WTC11 (cell line): ENCODE data around the gene APOL3. TPM values are rescaled to one million over a fixed set of nuclear protein-coding genes. Genes with fewer than 3 reads are reported as not detected.
"Not testable (repeated sequence)": the region's sequence is repeated elsewhere in the genome, so short reads cannot be mapped to it uniquely, and the experiment has no call there.

Experiments
- ATAC-seq: fragments of 200-7000 bp; cut with Tn5 transposase; 2 replicates; pipeline ENCODE4 v1.10.0; 2021; ENCODE audit warnings: mild to moderate bottlenecking, moderate library complexity
- CTCF ChIA-PET: fragments of 300-600 bp; sonication (Branson Sonifier 250); formaldehyde crosslinking; loops from one replicate; lab custom pipeline; 2021; ENCODE audit warnings: antibody characterized with exemption; lab: Charles Lee
- POLR2A ChIA-PET: fragments of 350-600 bp; sonication (Branson Sonifier 250); formaldehyde crosslinking; loops from one replicate; lab custom pipeline; 2021; ENCODE audit warnings: antibody characterized with exemption; lab: Charles Lee
- DNase-seq: peaks from one replicate; pipeline ENCODE4 v3.0.0; 2021; ENCODE audit warnings: low spot score
- H3K27ac Mint-ChIP-seq: 2 replicates; pipeline ENCODE4 v1.8.0; 2021; ENCODE audit warnings: mixed read lengths
- H3K27me3 Mint-ChIP-seq: 2 replicates; pipeline ENCODE4 v1.8.0; 2021; ENCODE audit warnings: low read depth, mild to moderate bottlenecking, moderate library complexity, mixed read lengths
- H3K36me3 Mint-ChIP-seq: 2 replicates; pipeline ENCODE4 v1.8.0; 2021; ENCODE audit warnings: mixed read lengths
- H3K4me1 Mint-ChIP-seq: 2 replicates; pipeline ENCODE4 v1.8.0; 2022; ENCODE audit warnings: mixed read lengths
- H3K4me3 Mint-ChIP-seq: 2 replicates; pipeline ENCODE4 v1.8.0; 2021; ENCODE audit warnings: mild to moderate bottlenecking, moderate library complexity, mixed read lengths
- H3K9me3 Mint-ChIP-seq: 2 replicates; pipeline ENCODE4 v1.8.0; 2021; ENCODE audit warnings: mixed read lengths
- ATF2 ChIP-seq: sonication (generic); formaldehyde crosslinking; IDR thresholded peaks from 2 replicates; pipeline ENCODE4 v1.8.1; 2022; ENCODE audit warnings: low read depth, missing genetic modification reagents, borderline replicate concordance
- CBFB ChIP-seq: sonication (generic); formaldehyde crosslinking; IDR thresholded peaks from 2 replicates; pipeline ENCODE4 v1.8.1; 2022; ENCODE audit warnings: mild to moderate bottlenecking, low read depth, missing genetic modification reagents
- CDX4 ChIP-seq: fragments of 250-450 bp; sonication (Bioruptor Pico); IDR thresholded peaks from 2 replicates; pipeline ENCODE4 v1.9.0; 2021; ENCODE audit warnings: moderate library complexity, mild to moderate bottlenecking, inconsistent platforms, borderline replicate concordance
- CREB1 ChIP-seq: sonication (generic); formaldehyde crosslinking; IDR thresholded peaks from 2 replicates; pipeline ENCODE4 v1.8.0; 2023; ENCODE audit warnings: mild to moderate bottlenecking, missing genetic modification reagents
- CREM ChIP-seq: sonication (generic); formaldehyde crosslinking; IDR thresholded peaks from 2 replicates; pipeline ENCODE4 v1.8.1; 2022; ENCODE audit warnings: mild to moderate bottlenecking, missing genetic modification reagents, moderate library complexity
- FOXP1 ChIP-seq: sonication (generic); formaldehyde crosslinking; IDR thresholded peaks from 2 replicates; pipeline ENCODE4 v1.8.0; 2022; ENCODE audit warnings: missing genetic modification reagents, mild to moderate bottlenecking, moderate library complexity, borderline replicate concordance
- GABPB1 ChIP-seq: sonication (generic); formaldehyde crosslinking; IDR thresholded peaks from 2 replicates; pipeline ENCODE4 v1.8.1; 2023; ENCODE audit warnings: mild to moderate bottlenecking, missing genetic modification reagents
- GTF2I ChIP-seq: fragments of 250-450 bp; sonication (Bioruptor Pico); conservative IDR thresholded peaks from 2 replicates; pipeline ENCODE4 v1.4.0; 2021; ENCODE audit warnings: mild to moderate bottlenecking
- KAT7 ChIP-seq: sonication (generic); formaldehyde crosslinking; IDR thresholded peaks from 2 replicates; pipeline ENCODE4 v1.8.1; 2023; ENCODE audit warnings: missing genetic modification reagents, mild to moderate bottlenecking, borderline replicate concordance
- MAX ChIP-seq: sonication (generic); formaldehyde crosslinking; IDR thresholded peaks from 2 replicates; pipeline ENCODE4 v1.8.0; 2022; ENCODE audit warnings: mild to moderate bottlenecking, missing genetic modification reagents
- MYBL2 ChIP-seq: sonication (generic); formaldehyde crosslinking; IDR thresholded peaks from 2 replicates; pipeline ENCODE4 v1.8.1; 2023; ENCODE audit warnings: mild to moderate bottlenecking, moderate library complexity, missing genetic modification reagents
- NR3C1 ChIP-seq: sonication (generic); formaldehyde crosslinking; conservative IDR thresholded peaks from 2 replicates; pipeline ENCODE4 v1.8.1; 2023; ENCODE audit warnings: low read depth, mild to moderate bottlenecking, missing genetic modification reagents
- PRRX2 ChIP-seq: fragments of 250-450 bp; sonication (Bioruptor Pico); IDR thresholded peaks from 2 replicates; pipeline ENCODE4 v1.8.0; 2021; ENCODE audit warnings: mild to moderate bottlenecking
- TEAD1 ChIP-seq: sonication (generic); formaldehyde crosslinking; IDR thresholded peaks from 2 replicates; pipeline ENCODE4 v1.8.0; 2022; ENCODE audit warnings: mild to moderate bottlenecking, missing genetic modification reagents
- TP53 ChIP-seq: sonication (generic); formaldehyde crosslinking; IDR thresholded peaks from 2 replicates; pipeline ENCODE4 v1.8.1; 2023; ENCODE audit warnings: mild to moderate bottlenecking, missing genetic modification reagents
- ZNF138 ChIP-seq: sonication (generic); formaldehyde crosslinking; conservative IDR thresholded peaks from 2 replicates; pipeline ENCODE4 v1.8.1; 2022; ENCODE audit warnings: mild to moderate bottlenecking, moderate library complexity, missing genetic modification reagents
- ZNF671 ChIP-seq: fragments of 250-450 bp; sonication (Bioruptor Pico); IDR thresholded peaks from 2 replicates; pipeline ENCODE4 v1.8.0; 2021; ENCODE audit warnings: mild to moderate bottlenecking
- total RNA-seq: library from RNA; stranded (reverse); gene quantifications from 3 replicates; pipeline ENCODE4 v1.2.3, GENCODE V29; 2021
- TF ChIP-seq, protein P1 (sequence below): sonication (generic); formaldehyde crosslinking; IDR thresholded peaks from 2 replicates; pipeline ENCODE4 v1.8.0; 2022; ENCODE audit warnings: mild to moderate bottlenecking, missing genetic modification reagents
- TF ChIP-seq, protein P2 (sequence below): sonication (generic); formaldehyde crosslinking; IDR thresholded peaks from 2 replicates; pipeline ENCODE4 v1.8.1; 2022; ENCODE audit warnings: low read depth, mild to moderate bottlenecking, moderate library complexity, missing genetic modification reagents, borderline replicate concordance
- TF ChIP-seq, protein P3 (sequence below): fragments of 250-450 bp; sonication (Bioruptor Pico); IDR thresholded peaks from 2 replicates; pipeline ENCODE4 v1.9.0; 2021; ENCODE audit warnings: mild to moderate bottlenecking

Gene APOL3
- total RNA-seq, 1 experiment from 2014 or later, result 0.26 TPM

- Mint-ChIP-seq H3K27me3 (peaks cover 3% of the 10 kb centered on the region; the same call in 1 of the 2 replicates), H3K27ac (no peak within 1 kb of the TSS), H3K4me1 (peaks cover 40% of the 10 kb centered on the region), H3K4me3 (no peak within 1 kb of the TSS), H3K36me3 (no peaks in the 10 kb centered on the region)
- ATAC-seq, result no peak
- POLR2A ChIA-PET, result no interaction called here
- CTCF ChIA-PET, result interaction anchor here (0.7 to 1.2 kb wide), 4 partner anchors 22 to 285 kb away, joined by 3 to 7 read pairs (median 3); partner anchors contain the start of gene APOL2
- DNase-seq, result no peak
- TF ChIP-seq ZNF671 (CRISPR knock-in tag), result no peak
- no peak for TF ChIP-seq MAX
- no peak for TF ChIP-seq CREB1 (CRISPR knock-in tag)
- no peak for TF ChIP-seq KAT7 (CRISPR knock-in tag)
- TF ChIP-seq TEAD1, result no peak
- TF ChIP-seq FOXP1 (CRISPR knock-in tag), result no peak
- no peak for TF ChIP-seq ZNF138 (CRISPR knock-in tag)
- TF ChIP-seq CBFB (CRISPR knock-in tag), result no peak
- TF ChIP-seq NR3C1 (CRISPR knock-in tag), result no peak
- TF ChIP-seq ATF2 (CRISPR knock-in tag), result no peak
- TF ChIP-seq MYBL2 (CRISPR knock-in tag), result no peak
- TF ChIP-seq, protein P1, sequence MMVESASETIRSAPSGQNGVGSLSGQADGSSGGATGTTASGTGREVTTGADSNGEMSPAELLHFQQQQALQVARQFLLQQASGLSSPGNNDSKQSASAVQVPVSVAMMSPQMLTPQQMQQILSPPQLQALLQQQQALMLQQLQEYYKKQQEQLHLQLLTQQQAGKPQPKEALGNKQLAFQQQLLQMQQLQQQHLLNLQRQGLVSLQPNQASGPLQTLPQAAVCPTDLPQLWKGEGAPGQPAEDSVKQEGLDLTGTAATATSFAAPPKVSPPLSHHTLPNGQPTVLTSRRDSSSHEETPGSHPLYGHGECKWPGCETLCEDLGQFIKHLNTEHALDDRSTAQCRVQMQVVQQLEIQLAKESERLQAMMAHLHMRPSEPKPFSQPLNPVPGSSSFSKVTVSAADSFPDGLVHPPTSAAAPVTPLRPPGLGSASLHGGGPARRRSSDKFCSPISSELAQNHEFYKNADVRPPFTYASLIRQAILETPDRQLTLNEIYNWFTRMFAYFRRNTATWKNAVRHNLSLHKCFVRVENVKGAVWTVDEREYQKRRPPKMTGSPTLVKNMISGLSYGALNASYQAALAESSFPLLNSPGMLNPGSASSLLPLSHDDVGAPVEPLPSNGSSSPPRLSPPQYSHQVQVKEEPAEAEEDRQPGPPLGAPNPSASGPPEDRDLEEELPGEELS, result no peak
- no peak for TF ChIP-seq GTF2I (CRISPR knock-in tag)
- TF ChIP-seq, protein P2, sequence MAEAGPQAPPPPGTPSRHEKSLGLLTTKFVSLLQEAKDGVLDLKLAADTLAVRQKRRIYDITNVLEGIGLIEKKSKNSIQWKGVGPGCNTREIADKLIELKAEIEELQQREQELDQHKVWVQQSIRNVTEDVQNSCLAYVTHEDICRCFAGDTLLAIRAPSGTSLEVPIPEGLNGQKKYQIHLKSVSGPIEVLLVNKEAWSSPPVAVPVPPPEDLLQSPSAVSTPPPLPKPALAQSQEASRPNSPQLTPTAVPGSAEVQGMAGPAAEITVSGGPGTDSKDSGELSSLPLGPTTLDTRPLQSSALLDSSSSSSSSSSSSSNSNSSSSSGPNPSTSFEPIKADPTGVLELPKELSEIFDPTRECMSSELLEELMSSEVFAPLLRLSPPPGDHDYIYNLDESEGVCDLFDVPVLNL, result no peak
- no peak for TF ChIP-seq GABPB1 (CRISPR knock-in tag)
- TF ChIP-seq PRRX2 (CRISPR knock-in tag), result no peak
- no peak for TF ChIP-seq CREM (CRISPR knock-in tag)
- TF ChIP-seq TP53 (CRISPR knock-in tag), result no peak
- no peak for TF ChIP-seq CDX4 (CRISPR knock-in tag)
- TF ChIP-seq, protein P3, sequence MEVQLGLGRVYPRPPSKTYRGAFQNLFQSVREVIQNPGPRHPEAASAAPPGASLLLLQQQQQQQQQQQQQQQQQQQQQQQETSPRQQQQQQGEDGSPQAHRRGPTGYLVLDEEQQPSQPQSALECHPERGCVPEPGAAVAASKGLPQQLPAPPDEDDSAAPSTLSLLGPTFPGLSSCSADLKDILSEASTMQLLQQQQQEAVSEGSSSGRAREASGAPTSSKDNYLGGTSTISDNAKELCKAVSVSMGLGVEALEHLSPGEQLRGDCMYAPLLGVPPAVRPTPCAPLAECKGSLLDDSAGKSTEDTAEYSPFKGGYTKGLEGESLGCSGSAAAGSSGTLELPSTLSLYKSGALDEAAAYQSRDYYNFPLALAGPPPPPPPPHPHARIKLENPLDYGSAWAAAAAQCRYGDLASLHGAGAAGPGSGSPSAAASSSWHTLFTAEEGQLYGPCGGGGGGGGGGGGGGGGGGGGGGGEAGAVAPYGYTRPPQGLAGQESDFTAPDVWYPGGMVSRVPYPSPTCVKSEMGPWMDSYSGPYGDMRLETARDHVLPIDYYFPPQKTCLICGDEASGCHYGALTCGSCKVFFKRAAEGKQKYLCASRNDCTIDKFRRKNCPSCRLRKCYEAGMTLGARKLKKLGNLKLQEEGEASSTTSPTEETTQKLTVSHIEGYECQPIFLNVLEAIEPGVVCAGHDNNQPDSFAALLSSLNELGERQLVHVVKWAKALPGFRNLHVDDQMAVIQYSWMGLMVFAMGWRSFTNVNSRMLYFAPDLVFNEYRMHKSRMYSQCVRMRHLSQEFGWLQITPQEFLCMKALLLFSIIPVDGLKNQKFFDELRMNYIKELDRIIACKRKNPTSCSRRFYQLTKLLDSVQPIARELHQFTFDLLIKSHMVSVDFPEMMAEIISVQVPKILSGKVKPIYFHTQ (CRISPR knock-in tag), result no peak
- TF ChIP-seq, all 79 proteins: peak for 0
- H3K9me3 Mint-ChIP-seq, result no peaks in the 10 kb centered on the region
These were observed 41.2 kb upstream of the APOL3 start, which contains the start of gene APOL4 for GRCh38 chr22:36201630-36202319. Gene APOL4, minus strand, starts transcription at chr22:36201809. Its CDS starts 75 bp downstream, at chr22:36201734.

DNA sequence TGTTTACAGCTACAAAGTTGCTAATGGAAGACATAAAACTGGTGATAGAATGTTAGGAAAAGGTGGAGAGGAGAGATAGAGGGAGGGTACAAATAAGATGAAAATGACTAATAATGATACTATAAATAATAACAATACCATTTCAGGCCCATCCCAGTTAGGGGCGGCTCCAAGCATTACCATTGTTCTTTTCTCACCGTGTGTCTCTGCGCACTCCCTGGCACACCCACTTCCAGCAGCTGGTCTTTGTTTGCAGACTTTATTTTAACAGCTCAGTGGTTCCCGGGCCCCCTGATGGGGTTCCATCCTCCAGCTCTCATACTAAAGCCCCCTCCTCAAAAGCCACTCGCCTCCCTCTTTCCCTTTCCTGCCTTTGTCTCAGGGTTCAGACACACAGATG lies 40.5 kb upstream of the APOL3 start:
- ATAC-seq, POLR2A ChIA-PET, DNase-seq, H3K27me3 Mint-ChIP-seq, H3K27ac Mint-ChIP-seq, H3K9me3 Mint-ChIP-seq, CTCF ChIA-PET, H3K36me3 Mint-ChIP-seq, H3K4me3 Mint-ChIP-seq: not testable (repeated sequence)
- peaks cover 47% of the 10 kb centered on the region for H3K4me1 Mint-ChIP-seq
